Caco-2 (cell line): ENCODE measurements around the gene KDM6A. TPM values are rescaled to one million over a fixed set of nuclear protein-coding genes. Genes with fewer than 3 reads are reported as not detected.

Source experiments
- BruUV-seq: library from RNA; stranded (reverse); fragments of 400-500 nt; replicated peaks from 2 replicates; lab custom pipeline; 2021; lab: Mats Ljungman, UMichigan
- CTCF ChIA-PET: fragments of 300-600 bp; sonication (Branson Sonifier 250); formaldehyde crosslinking; loops from one replicate; lab custom pipeline; 2022; ENCODE audit warnings: antibody characterized with exemption; lab: Charles Lee
- POLR2A ChIA-PET: fragments of 300-600 bp; sonication (Branson Sonifier 250); formaldehyde crosslinking; loops from one replicate; lab custom pipeline; 2022; ENCODE audit warnings: antibody characterized with exemption; lab: Charles Lee
- DNase-seq, 2 experiments: peaks; one replicate each; pipeline versions ENCODE4 v3.0.0 to v3.0.0-alpha.2; 2020 to 2022
- H3K27me3 ChIP-seq: replicated peaks from 2 replicates; pipeline ENCODE4 v1.6.0; 2011; ENCODE audit warnings: low read length; ENCODE audit not compliant: control insufficient read depth, insufficient read depth
- H3K36me3 ChIP-seq: 2 replicates; pipeline ENCODE4 v1.5.1; 2011; ENCODE audit warnings: low read length; ENCODE audit not compliant: control insufficient read depth, insufficient read depth
- H3K4me1 ChIP-seq: fragments of 250-450 bp; sonication (Bioruptor Pico); 2 replicates; pipeline ENCODE4 v1.5.1; 2020; ENCODE audit warnings: mild to moderate bottlenecking
- H3K4me3 ChIP-seq: 2 replicates; pipeline ENCODE4 v1.5.1; 2011; ENCODE audit warnings: low read depth, mild to moderate bottlenecking, control low read depth, low read length
- H3K9me3 ChIP-seq: fragments of 250-450 bp; sonication (Bioruptor Pico); 2 replicates; pipeline ENCODE4 v1.5.1; 2020; ENCODE audit warnings: mild to moderate bottlenecking, moderate library complexity
- H3K27ac Mint-ChIP-seq: one replicate; pipeline ENCODE4 v1.8.0; 2022; ENCODE audit warnings: mixed read lengths; ENCODE audit not compliant: unreplicated experiment
- H3K27me3 Mint-ChIP-seq: one replicate; pipeline ENCODE4 v1.8.0; 2022; ENCODE audit warnings: mixed read lengths; ENCODE audit not compliant: insufficient read depth, unreplicated experiment
- H3K36me3 Mint-ChIP-seq: one replicate; pipeline ENCODE4 v1.8.0; 2022; ENCODE audit warnings: mild to moderate bottlenecking, mixed read lengths; ENCODE audit not compliant: insufficient read depth, unreplicated experiment
- H3K4me1 Mint-ChIP-seq: one replicate; pipeline ENCODE4 v1.8.0; 2022; ENCODE audit warnings: low read depth, mixed read lengths; ENCODE audit not compliant: unreplicated experiment
- H3K4me3 Mint-ChIP-seq: one replicate; pipeline ENCODE4 v1.8.0; 2022; ENCODE audit warnings: mild to moderate bottlenecking, moderate library complexity, mixed read lengths; ENCODE audit not compliant: unreplicated experiment
- H3K9me3 Mint-ChIP-seq: one replicate; pipeline ENCODE4 v1.8.0; 2022; ENCODE audit warnings: mixed read lengths; ENCODE audit not compliant: unreplicated experiment
- CTCF ChIP-seq, 2 experiments: fragments of 200-600 bp in 1 of 2; IDR thresholded peaks; 1 replicate in 1 of 2; 2 replicates in 1 of 2; pipeline versions ENCODE4 v1.5.1 to v1.8.0; 2011 to 2022; ENCODE audit warnings: antibody characterized with exemption in 1 of 2, control low read depth in 1 of 2, inconsistent platforms in 1 of 2, low read depth in 1 of 2, low read length in 1 of 2, mild to moderate bottlenecking in 1 of 2, moderate library complexity in 1 of 2; ENCODE audit not compliant: insufficient read depth in 1 of 2, severe bottlenecking in 1 of 2, unreplicated experiment in 1 of 2
- intact Hi-C: fragments of 100-400 bp; cut with micrococcal nuclease; formaldehyde crosslinking; loops from one replicate; pipeline ENCODE4 v1.10.0; 2022; ENCODE audit not compliant: unreplicated experiment
- total RNA-seq: library from RNA; stranded (reverse); gene quantifications from 2 replicates; pipeline ENCODE4 v1.2.3, GENCODE V29; 2022

Gene KDM6A
- total RNA-seq, 1 experiment from 2014 or later, result 34.2 TPM

GRCh38 chrX:44829832-44830231 lies 43.2 kb upstream of the KDM6A start:
- Mint-ChIP-seq H3K27me3 (no peaks in the 10 kb centered on the region), H3K27ac (no peak overlapping the region), H3K4me1 (peaks cover 6% of the 10 kb centered on the region), H3K36me3 (no peaks in the 10 kb centered on the region), H3K4me3 (no peak overlapping the region), H3K9me3 (no peaks in the 10 kb centered on the region)
- no peak overlapping the region for H3K4me3 ChIP-seq
- POLR2A ChIA-PET, result no interaction called here
- no peaks in the 10 kb centered on the region for H3K4me1 ChIP-seq
- no peaks in the 10 kb centered on the region for H3K36me3 ChIP-seq
- DNase-seq, result peak in 1 of 2 experiments; percentile 8
- no peaks in the 10 kb centered on the region for H3K27me3 ChIP-seq
- TF ChIP-seq CTCF (IDR thresholded peaks at IDR 0.05; ENCODE audit: insufficient read depth in 1 of 2, low read depth in 1 of 2, low read length in 1 of 2, severe bottlenecking in 1 of 2, unreplicated experiment in 1 of 2), result no peak
- CTCF ChIA-PET, result no interaction called here
- BruUV-seq, result no TSS peak
- H3K9me3 ChIP-seq, result no peaks in the 10 kb centered on the region
- intact Hi-C loops, result no loop called here

- Histone ChIP-seq H3K9me3 (no peaks in the 10 kb centered on the region), H3K27me3 (no peaks in the 10 kb centered on the region), H3K4me3 (no peak overlapping the region), H3K4me1 (peaks cover 19% of the 10 kb centered on the region), H3K36me3 (no peaks in the 10 kb centered on the region)
- no peak for TF ChIP-seq CTCF (IDR thresholded peaks at IDR 0.05; ENCODE audit: insufficient read depth in 1 of 2, low read depth in 1 of 2, low read length in 1 of 2, severe bottlenecking in 1 of 2, unreplicated experiment in 1 of 2)
- H3K9me3 Mint-ChIP-seq, result no peaks in the 10 kb centered on the region
- intact Hi-C loops, result no loop called here
- no peak for DNase-seq
- peak overlapping the region; percentile 57 for H3K27ac Mint-ChIP-seq
- no peaks in the 10 kb centered on the region for H3K36me3 Mint-ChIP-seq
- ChIA-PET POLR2A (interaction anchor here (0.7 kb wide), 1 partner anchor 30 kb away, joined by 20 read pairs; the partner anchor contains the start of gene KDM6A), CTCF (no interaction called here)
- no peaks in the 10 kb centered on the region for H3K4me1 Mint-ChIP-seq
- H3K27me3 Mint-ChIP-seq, result no peaks in the 10 kb centered on the region
- BruUV-seq, result no TSS peak
- H3K4me3 Mint-ChIP-seq, result peak overlapping the region; percentile 34
These were observed 30.3 kb upstream of the KDM6A start for GRCh38 chrX:44842550-44843317.

- Histone ChIP-seq H3K27me3 (no peaks in the 10 kb centered on the region), H3K9me3 (no peaks in the 10 kb centered on the region), H3K4me1 (peaks cover 19% of the 10 kb centered on the region), H3K36me3 (no peaks in the 10 kb centered on the region), H3K4me3 (no peak overlapping the region)
- Mint-ChIP-seq H3K4me3 (no peak overlapping the region), H3K27me3 (no peaks in the 10 kb centered on the region), H3K27ac (no peak overlapping the region), H3K36me3 (no peaks in the 10 kb centered on the region), H3K9me3 (no peaks in the 10 kb centered on the region), H3K4me1 (no peaks in the 10 kb centered on the region)
- TF ChIP-seq CTCF (IDR thresholded peaks at IDR 0.05; ENCODE audit: insufficient read depth in 1 of 2, low read depth in 1 of 2, low read length in 1 of 2, severe bottlenecking in 1 of 2, unreplicated experiment in 1 of 2), result no peak
- ChIA-PET POLR2A (interaction anchor here (0.7 kb wide), 1 partner anchor 29 kb away, joined by 20 read pairs; the partner anchor contains the start of gene KDM6A), CTCF (no interaction called here)
- no TSS peak for BruUV-seq
- intact Hi-C loops, result no loop called here
- DNase-seq, result no peak
These were observed 29.7 kb upstream of the KDM6A start for GRCh38 chrX:44843318-44843702.
